Measurements from ENCODE around the gene ZNF772.
A peak's percentile ranks its signal among the peaks of the same experiment; 100 is the strongest.
"Not testable (repeated sequence)": the region's sequence is repeated elsewhere in the genome, so short reads cannot be mapped to it uniquely, and the experiment has no call there.

The ZNF772 gene

DNA sequence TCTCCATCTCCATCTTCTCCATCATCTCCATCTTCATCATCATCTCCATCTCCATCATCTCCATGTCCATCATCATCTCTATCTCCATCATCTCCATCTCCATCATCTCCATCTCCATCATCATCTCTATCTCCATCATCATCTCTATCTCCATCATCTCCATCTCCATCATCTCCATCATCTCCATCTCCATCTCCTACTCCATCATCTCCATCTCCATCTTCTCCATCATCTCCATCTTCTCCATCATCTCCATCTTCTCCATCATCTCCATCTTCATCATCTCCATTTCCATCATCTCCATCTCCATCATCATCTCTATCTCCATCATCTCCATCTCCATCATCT is 21.9 kb upstream of the ZNF772 start:
- Histone ChIP-seq H3K36me3 (replicated peaks in 1 of 2; ENCODE audit: control insufficient read depth in 2 of 2, insufficient read depth in 2 of 2, low read length in 2 of 2) (peaks cover 5 to 32% of the 10 kb centered on the region in 2 donors), H2AFZ (ENCODE audit: low read length) (peak overlapping the region; percentile 93), H3K4me3 (ENCODE audit: low read length in 2 of 2) (peak overlapping the region in 1 of 2 donors; percentile 78), H3K9me3 (replicated peaks in 1 of 2; ENCODE audit: control insufficient read depth in 2 of 2, insufficient read depth in 1 of 2, low read depth in 1 of 2, low read length in 2 of 2) (peaks cover under 1 to 43% of the 10 kb centered on the region in 2 donors)
- H3K4ac ChIP-seq (ENCODE audit: low read length); H2AK5ac ChIP-seq (ENCODE audit: low read depth, low read length); H2BK12ac ChIP-seq (ENCODE audit: low read length); H4K8ac ChIP-seq (ENCODE audit: low read depth, low read length); H3K23ac ChIP-seq (ENCODE audit: low read depth, low read length, poor library complexity); H2BK15ac ChIP-seq (ENCODE audit: low read length); H2BK120ac ChIP-seq (ENCODE audit: low read depth, low read length); H2BK5ac ChIP-seq (ENCODE audit: low read length); H3K27ac ChIP-seq (replicated peaks; ENCODE audit: low read length); DNase-seq (ENCODE audit: low spot score); H3K14ac ChIP-seq (ENCODE audit: low read length); H3K27me3 ChIP-seq (ENCODE audit: control insufficient read depth in 3 of 3, insufficient read depth in 3 of 3, low read depth in 1 of 3, low read length in 3 of 3); H3K79me1 ChIP-seq (ENCODE audit: low read depth, low read length); H3K9ac ChIP-seq (ENCODE audit: low read depth, low read length, poor library complexity); H3K4me2 ChIP-seq (ENCODE audit: insufficient read depth, low read length, poor library complexity, severe bottlenecking); H3K4me1 ChIP-seq (ENCODE audit: control insufficient read depth in 2 of 2, insufficient read depth in 1 of 2, low read depth in 1 of 2, low read length in 2 of 2); H3K18ac ChIP-seq (ENCODE audit: low read length); H4K91ac ChIP-seq (ENCODE audit: low read depth, low read length, poor library complexity): not testable (repeated sequence)

DNA sequence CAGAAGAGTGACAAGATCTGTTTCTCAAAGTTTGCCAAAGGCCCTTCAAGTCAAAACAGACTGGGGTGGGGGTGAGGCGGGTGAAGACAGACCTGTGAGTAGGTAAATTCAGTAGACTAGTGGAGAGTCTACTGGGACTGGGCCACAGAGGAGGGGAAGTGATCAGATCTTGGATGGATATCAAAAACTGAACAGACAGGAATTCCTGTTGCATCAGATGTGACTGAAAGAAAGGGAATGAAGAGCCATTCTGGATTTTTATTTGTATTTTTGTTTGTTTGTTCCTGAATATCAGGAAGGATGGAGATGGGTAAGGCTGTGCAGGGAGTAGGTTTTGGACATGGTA is 10.9 kb upstream of the ZNF772 start:
- not testable (repeated sequence) for H2BK120ac ChIP-seq (ENCODE audit: low read depth, low read length); DNase-seq (ENCODE audit: low spot score); H3K4me1 ChIP-seq (ENCODE audit: control insufficient read depth in 2 of 2, insufficient read depth in 1 of 2, low read depth in 1 of 2, low read length in 2 of 2); H2BK5ac ChIP-seq (ENCODE audit: low read length); H3K18ac ChIP-seq (ENCODE audit: low read length); H2AFZ ChIP-seq (ENCODE audit: low read length); H3K27me3 ChIP-seq (ENCODE audit: control insufficient read depth in 3 of 3, insufficient read depth in 3 of 3, low read depth in 1 of 3, low read length in 3 of 3); H4K91ac ChIP-seq (ENCODE audit: low read depth, low read length, poor library complexity); H3K79me1 ChIP-seq (ENCODE audit: low read depth, low read length); H2BK15ac ChIP-seq (ENCODE audit: low read length); H3K4ac ChIP-seq (ENCODE audit: low read length); H4K8ac ChIP-seq (ENCODE audit: low read depth, low read length); H3K14ac ChIP-seq (ENCODE audit: low read length); H2AK5ac ChIP-seq (ENCODE audit: low read depth, low read length); H3K27ac ChIP-seq (replicated peaks; ENCODE audit: low read length); H2BK12ac ChIP-seq (ENCODE audit: low read length); H3K4me2 ChIP-seq (ENCODE audit: insufficient read depth, low read length, poor library complexity, severe bottlenecking); H3K9ac ChIP-seq (ENCODE audit: low read depth, low read length, poor library complexity); H3K23ac ChIP-seq (ENCODE audit: low read depth, low read length, poor library complexity)
- peaks cover 16 to 38% of the 10 kb centered on the region in 2 donors for H3K36me3 ChIP-seq (replicated peaks in 1 of 2; ENCODE audit: control insufficient read depth in 2 of 2, insufficient read depth in 2 of 2, low read length in 2 of 2)
- H3K4me3 ChIP-seq (ENCODE audit: low read length in 2 of 2), result peak overlapping the region in 1 of 2 donors; percentile 50
- no CpG with 5 or more reads among the region's 1 CpG for WGBS, 2 donors (ENCODE audit: extremely low coverage in 2 of 2, insufficient read length in 2 of 2, insufficient replicate concordance in 1 of 2)
- H3K9me3 ChIP-seq (replicated peaks in 1 of 2; ENCODE audit: control insufficient read depth in 2 of 2, insufficient read depth in 1 of 2, low read depth in 1 of 2, low read length in 2 of 2), result peaks cover 10 to 22% of the 10 kb centered on the region in 2 donors

DNA sequence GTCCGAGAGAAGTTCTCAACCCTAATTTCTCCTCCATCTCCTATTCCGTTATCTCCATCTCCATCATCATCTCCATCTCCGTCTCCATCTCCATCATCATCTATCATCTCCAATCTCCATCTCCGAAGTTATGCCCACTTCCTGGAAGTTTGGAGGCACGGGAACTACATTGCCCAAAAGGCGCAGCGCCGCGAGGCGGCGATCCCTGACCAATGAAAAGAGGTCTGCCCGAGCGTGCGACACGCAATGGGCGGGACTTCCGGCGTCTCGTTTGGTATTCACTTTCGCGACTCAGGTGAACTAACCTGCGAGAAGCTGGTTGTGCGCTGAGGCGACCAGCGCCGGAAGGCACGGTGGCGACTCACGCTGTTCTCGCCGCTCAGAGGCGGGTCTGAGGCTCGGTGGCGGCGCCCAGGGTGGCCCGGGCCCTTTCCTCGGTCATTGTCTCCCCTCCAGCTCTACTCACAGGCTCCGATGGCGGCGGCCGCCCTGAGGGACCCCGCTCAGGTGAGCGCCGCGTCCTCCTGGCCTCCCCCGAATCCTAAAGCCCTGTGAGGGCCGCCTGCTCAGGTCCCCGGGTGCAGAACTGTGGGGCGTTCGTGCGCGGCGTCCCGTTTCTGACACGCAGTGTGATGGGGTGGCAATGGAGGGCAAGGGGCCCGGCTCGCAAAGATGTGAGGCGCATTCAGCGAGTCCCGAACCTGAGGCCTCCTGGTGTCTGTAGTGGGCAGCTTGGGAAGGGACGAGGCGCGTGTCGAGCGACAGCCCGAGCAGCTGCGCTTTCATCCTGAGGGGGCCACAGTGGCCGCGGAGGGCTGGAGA is 10.3 kb upstream of the ZNF772 start, which contains the start of gene ZNF419:
ZNF419 (plus strand) TSS at position 274 of the 822 bp plus-strand sequence; CDS start at position 475, 201 bp downstream.
- H3K4ac ChIP-seq (ENCODE audit: low read length); H4K91ac ChIP-seq (ENCODE audit: low read depth, low read length, poor library complexity); H3K4me1 ChIP-seq (ENCODE audit: control insufficient read depth in 2 of 2, insufficient read depth in 1 of 2, low read depth in 1 of 2, low read length in 2 of 2); H2BK15ac ChIP-seq (ENCODE audit: low read length); H3K79me1 ChIP-seq (ENCODE audit: low read depth, low read length); H2AK5ac ChIP-seq (ENCODE audit: low read depth, low read length); H3K14ac ChIP-seq (ENCODE audit: low read length); H2BK5ac ChIP-seq (ENCODE audit: low read length); H3K27me3 ChIP-seq (ENCODE audit: control insufficient read depth in 3 of 3, insufficient read depth in 3 of 3, low read depth in 1 of 3, low read length in 3 of 3); H2BK120ac ChIP-seq (ENCODE audit: low read depth, low read length); H2BK12ac ChIP-seq (ENCODE audit: low read length); H4K8ac ChIP-seq (ENCODE audit: low read depth, low read length); H3K27ac ChIP-seq (replicated peaks; ENCODE audit: low read length): not testable (repeated sequence)
- H2AFZ ChIP-seq (ENCODE audit: low read length), result peak within 1 kb of the TSS; percentile 94
- H3K4me3 ChIP-seq (ENCODE audit: low read length in 2 of 2), result peak within 1 kb of the TSS; percentile 88 to 98
- no CpG with 5 or more reads among the region's 69 CpGs for WGBS, 2 donors (ENCODE audit: extremely low coverage in 2 of 2, insufficient read length in 2 of 2, insufficient replicate concordance in 1 of 2)
- peaks cover 10 to 16% of the 10 kb centered on the region in 2 donors for H3K9me3 ChIP-seq (replicated peaks in 1 of 2; ENCODE audit: control insufficient read depth in 2 of 2, insufficient read depth in 1 of 2, low read depth in 1 of 2, low read length in 2 of 2)
- peak within 1 kb of the TSS; percentile 85 for H3K9ac ChIP-seq (ENCODE audit: low read depth, low read length, poor library complexity)
- peaks cover 14 to 32% of the 10 kb centered on the region in 2 donors for H3K36me3 ChIP-seq (replicated peaks in 1 of 2; ENCODE audit: control insufficient read depth in 2 of 2, insufficient read depth in 2 of 2, low read length in 2 of 2)
- peak within 1 kb of the TSS; percentile 98 for H3K23ac ChIP-seq (ENCODE audit: low read depth, low read length, poor library complexity)
- peak within 1 kb of the TSS; percentile 86 for H3K18ac ChIP-seq (ENCODE audit: low read length)
- peak; percentile 79 for DNase-seq (ENCODE audit: low spot score)
- peak within 1 kb of the TSS; percentile 56 for H3K4me2 ChIP-seq (ENCODE audit: insufficient read depth, low read length, poor library complexity, severe bottlenecking)

DNA sequence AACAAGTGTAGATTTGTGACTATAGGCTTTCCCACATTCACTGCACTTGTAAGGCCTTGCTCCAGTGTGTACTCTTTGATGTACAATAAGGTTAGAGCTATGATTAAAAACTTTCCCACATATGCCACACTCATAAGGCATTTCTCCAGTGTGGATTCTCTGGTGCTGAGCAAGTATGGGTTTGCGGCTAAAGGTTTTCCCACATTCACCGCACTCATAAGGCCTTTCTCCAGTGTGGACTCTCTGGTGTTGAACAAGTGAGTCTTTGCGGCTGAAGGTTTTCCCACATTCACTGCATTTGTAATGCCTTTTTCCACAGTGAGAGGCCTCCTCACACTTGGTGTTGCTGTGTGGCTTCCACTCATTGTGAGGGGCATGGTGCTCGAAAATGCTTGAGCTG is 3.7 kb downstream of the ZNF772 start:
- Histone ChIP-seq H3K36me3 (replicated peaks in 1 of 2; ENCODE audit: control insufficient read depth in 2 of 2, insufficient read depth in 2 of 2, low read length in 2 of 2) (peaks cover 43 to 76% of the 10 kb centered on the region in 2 donors), H3K4me1 (ENCODE audit: control insufficient read depth in 2 of 2, insufficient read depth in 1 of 2, low read depth in 1 of 2, low read length in 2 of 2) (peaks cover 1 to 7% of the 10 kb centered on the region in 2 donors), H3K9me3 (replicated peaks in 1 of 2; ENCODE audit: control insufficient read depth in 2 of 2, insufficient read depth in 1 of 2, low read depth in 1 of 2, low read length in 2 of 2) (peaks cover 55 to 78% of the 10 kb centered on the region in 2 donors), H3K79me1 (ENCODE audit: low read depth, low read length) (peaks cover 5% of the 10 kb centered on the region), H2AFZ (ENCODE audit: low read length) (no peak overlapping the region), H2BK12ac (ENCODE audit: low read length) (no peak overlapping the region), H3K14ac (ENCODE audit: low read length) (no peak overlapping the region), H3K27ac (replicated peaks; ENCODE audit: low read length) (no peak overlapping the region), H4K8ac (ENCODE audit: low read depth, low read length) (no peak overlapping the region), H2AK5ac (ENCODE audit: low read depth, low read length) (no peak overlapping the region), H2BK15ac (ENCODE audit: low read length) (no peak overlapping the region), H2BK5ac (ENCODE audit: low read length) (no peak overlapping the region), H2BK120ac (ENCODE audit: low read depth, low read length) (no peak overlapping the region), H3K4me2 (ENCODE audit: insufficient read depth, low read length, poor library complexity, severe bottlenecking) (no peak overlapping the region), H3K27me3 (ENCODE audit: control insufficient read depth in 3 of 3, insufficient read depth in 3 of 3, low read depth in 1 of 3, low read length in 3 of 3) (no peaks in the 10 kb centered on the region), H3K9ac (ENCODE audit: low read depth, low read length, poor library complexity) (no peak overlapping the region), H3K23ac (ENCODE audit: low read depth, low read length, poor library complexity) (no peak overlapping the region), H3K18ac (ENCODE audit: low read length) (no peak overlapping the region), H3K4ac (ENCODE audit: low read length) (no peak overlapping the region), H4K91ac (ENCODE audit: low read depth, low read length, poor library complexity) (no peak overlapping the region), H3K4me3 (ENCODE audit: low read length in 2 of 2) (no peak overlapping the region)
- DNase-seq (ENCODE audit: low spot score), result no peak
- no CpG with 5 or more reads among the region's 4 CpGs for WGBS, 2 donors (ENCODE audit: extremely low coverage in 2 of 2, insufficient read length in 2 of 2, insufficient replicate concordance in 1 of 2)
